Adrenal gland (tissue), 12 donors: Measurements from ENCODE around the gene DNAJB5. TPM values are rescaled to one million over a fixed set of nuclear protein-coding genes. Genes with fewer than 3 reads are reported as not detected.

Experiments
- DNase-seq, 7 donors: peaks; one replicate each; pipeline ENCODE4 v3.0.0-alpha.2; 2019 to 2020
- H3K27ac ChIP-seq, 5 donors: fragments of 200-600 bp; sonication (generic) in 4 of 5; 1 replicate in 3 of 5; 2 replicates in 2 of 5; pipeline versions ENCODE4 v1.5.1 to v1.8.0; 2016 to 2020; ENCODE audit warnings: mild to moderate bottlenecking in 1 of 5
- H3K27me3 ChIP-seq: fragments of 200-600 bp; 2 replicates; pipeline ENCODE4 v1.8.0; 2021
- H3K36me3 ChIP-seq, 2 donors: fragments of 200-600 bp; replicated peaks in 1 of 2; 1 replicate in 1 of 2; 2 replicates in 1 of 2; pipeline versions ENCODE4 v1.5.1 to v1.8.0; 2018 to 2022
- H3K4me1 ChIP-seq, 2 donors: fragments of 200-600 bp; replicated peaks in 1 of 2; 1 replicate in 1 of 2; 2 replicates in 1 of 2; pipeline versions ENCODE4 v1.5.1 to v1.8.0; 2018 to 2021
- H3K4me3 ChIP-seq, 4 donors: fragments of 200-600 bp; sonication (generic) in 3 of 4; one replicate each; pipeline ENCODE4 v1.5.1; 2016 to 2018
- H3K9me3 ChIP-seq, 3 donors: fragments of 200-600 bp; sonication (generic) in 1 of 3; replicated peaks in 1 of 3; 1 replicate in 2 of 3; 2 replicates in 1 of 3; pipeline versions ENCODE4 v1.5.1 to v1.8.0; 2016 to 2021
- CTCF ChIP-seq, 6 experiments: fragments of 450-650 bp in 4 of 6; fragments of 200-600 bp in 2 of 6; sonication (generic) in 1 of 6; IDR thresholded peaks; 1 replicate in 5 of 6; 2 replicates in 1 of 6; pipeline versions ENCODE4 v1.5.1 to v1.8.0; 2016 to 2021; ENCODE audit warnings: antibody characterized with exemption in 6 of 6, mild to moderate bottlenecking in 2 of 6, moderate library complexity in 1 of 6
- POLR2A ChIP-seq, 2 donors: fragments of 450-650 bp; IDR thresholded peaks; one replicate each; pipeline ENCODE4 v1.6.1; 2017; ENCODE audit warnings: antibody characterized with exemption in 2 of 2, mild to moderate bottlenecking in 2 of 2, moderate library complexity in 1 of 2
- WGBS, 4 donors: extraction: QIAGEN DNeasy Blood & Tissue Kit in 2 of 4; methylation state at CpG; one replicate each; pipeline versions ENCODE4 v1.1.5 to v1.1.7; 2013 to 2017; 5-methylcytosine and 5-hydroxymethylcytosine counted together
- intact Hi-C, 2 donors: fragments of 100-400 bp; cut with DNase I; formaldehyde crosslinking; loops; one replicate each; pipeline versions ENCODE4 v1.14.1 to v1.15.0; 2022 to 2023
- polyA plus RNA-seq, 3 donors: library from polyadenylated mRNA; stranded (reverse); fragments of 200-250 nt in 2 of 3; fragments of 350-450 nt in 1 of 3; fragmentation: Illumina TruSeq in 1 of 3; extraction: RNeasy Lipid Tissue Mini Kit (QIAGEN cat#74804) in 1 of 3; gene quantifications; one replicate each; pipeline ENCODE4 v1.2.3, GENCODE V29; 2013 to 2014
- total RNA-seq, 9 donors: library from RNA; depleted of rRNA in 4 of 9; stranded (reverse); fragments of >200 nt in 4 of 9; fragments of 120-200 nt in 1 of 9; fragmentation: NEBNext Ultra II Directional in 1 of 9; extraction: Animal tissue kit (Norgen Biotek cat#: 25700) in 1 of 9; gene quantifications; one replicate each; pipeline versions ENCODE4 v1.1.0 to v1.2.4, GENCODE V29; 2013 to 2023
- donor health status: healthy with polysubstance abuse.
- donor health status: Bipolar disorder and iron deficiency.
- donor health status: DM: yes; HTN: yes; CAD: no.
- donor health status: DM: no; HTN: no; CAD: no.
- donor health status: DM: no; HTN: no; CAD: no.
- donor health status: DM: yes; HTN: yes; CAD: no.

DNAJB5 gene
- total and polyA plus RNA-seq, 12 donors, result 6.2 to 22.4 (median 14.1) TPM

GRCh38 chr9:35029241-35029640, 39.7 kb downstream of the DNAJB5 start:
- TF ChIP-seq POLR2A (IDR thresholded peaks at IDR 0.05) (no peak), CTCF (IDR thresholded peaks at IDR 0.05) (no peak)
- Histone ChIP-seq H3K9me3 (no peaks in the 10 kb centered on the region), H3K36me3 (peaks cover 0 to 6% of the 10 kb centered on the region in 2 donors), H3K4me1 (peaks cover 12 to 18% of the 10 kb centered on the region in 2 donors), H3K27me3 (no peaks in the 10 kb centered on the region), H3K4me3 (no peak overlapping the region), H3K27ac (no peak overlapping the region)
- intact Hi-C loops, result no loop called here
- WGBS, 4 donors, result 75 to 98% (median 87%) methylated on average over 3 to 4 of the region's 4 CpGs
- DNase-seq, result no peak

GRCh38 chr9:35029852-35030251, 40.3 kb downstream of the DNAJB5 start:
- Histone ChIP-seq H3K27me3 (no peaks in the 10 kb centered on the region), H3K4me1 (peaks cover 12 to 18% of the 10 kb centered on the region in 2 donors), H3K4me3 (no peak overlapping the region), H3K36me3 (peaks cover 0 to 6% of the 10 kb centered on the region in 2 donors), H3K27ac (no peak overlapping the region), H3K9me3 (no peaks in the 10 kb centered on the region)
- intact Hi-C loops, result no loop called here
- WGBS, 4 donors, result 82 to 90% (median 85%) methylated on average over 2 of the region's 2 CpGs
- no peak for DNase-seq
- TF ChIP-seq CTCF (IDR thresholded peaks at IDR 0.05) (no peak), POLR2A (IDR thresholded peaks at IDR 0.05) (no peak)

GRCh38 chr9:35033101-35033500, 43.6 kb downstream of the DNAJB5 start:
- DNase-seq, result no peak

More at GRCh38 chr9:35033101-35033500, 43.6 kb downstream of the DNAJB5 start:
- H3K27ac ChIP-seq, result no peak overlapping the region
- TF ChIP-seq POLR2A (IDR thresholded peaks at IDR 0.05), result no peak
- no peak for TF ChIP-seq CTCF (IDR thresholded peaks at IDR 0.05)
- H3K36me3 ChIP-seq, result peaks cover 0 to 6% of the 10 kb centered on the region in 2 donors
- intact Hi-C loops, result no loop called here
- 93 to 99% (median 96%) methylated on average over 2 of the region's 2 CpGs for WGBS, 4 donors
- H3K9me3 ChIP-seq, result no peaks in the 10 kb centered on the region
- H3K4me3 ChIP-seq, result no peak overlapping the region
- no peaks in the 10 kb centered on the region for H3K27me3 ChIP-seq
- H3K4me1 ChIP-seq, result no peaks in the 10 kb centered on the region
